Fibroblast of skin of scalp (primary cell): ENCODE measurements around the gene MDC1.

Experiments used
- DNase-seq: peaks from one replicate; pipeline ENCODE4 v3.0.0-alpha.2; 2013

Gene MDC1

DNA sequence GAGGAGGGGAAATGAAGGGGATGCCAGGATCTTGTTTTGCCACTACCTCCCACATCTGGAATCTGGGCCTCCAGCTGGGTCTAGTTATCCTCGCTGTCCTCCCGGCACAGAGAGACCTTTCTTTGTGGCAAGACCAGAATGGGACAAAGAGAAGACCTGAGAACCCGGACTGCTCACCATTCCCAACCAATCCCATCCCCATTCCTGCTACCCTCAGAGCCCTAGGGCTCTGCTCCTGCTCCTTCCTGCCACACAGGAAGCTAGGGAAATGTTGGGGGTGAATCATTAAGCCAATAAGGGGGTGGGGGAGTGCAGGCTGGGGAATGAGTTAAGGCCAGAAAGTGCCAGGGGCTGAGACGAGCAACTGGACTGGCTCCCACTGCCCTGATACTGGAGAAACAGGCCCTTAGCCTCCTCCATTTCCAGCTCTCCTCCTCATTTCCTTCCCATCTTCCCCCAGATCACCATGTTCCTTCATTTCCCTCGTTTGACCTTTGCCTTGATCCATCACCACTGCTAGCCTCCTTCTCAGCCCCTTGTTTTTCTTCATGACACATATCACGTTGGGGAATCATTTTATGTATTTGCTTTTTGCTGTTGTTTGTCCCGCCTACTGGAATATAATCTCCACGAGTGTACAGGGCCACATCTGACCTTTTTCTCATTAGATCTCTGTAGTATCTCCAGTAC lies 31.9 kb upstream of the MDC1 start:
- DNase-seq, result peak; percentile 82

DNA sequence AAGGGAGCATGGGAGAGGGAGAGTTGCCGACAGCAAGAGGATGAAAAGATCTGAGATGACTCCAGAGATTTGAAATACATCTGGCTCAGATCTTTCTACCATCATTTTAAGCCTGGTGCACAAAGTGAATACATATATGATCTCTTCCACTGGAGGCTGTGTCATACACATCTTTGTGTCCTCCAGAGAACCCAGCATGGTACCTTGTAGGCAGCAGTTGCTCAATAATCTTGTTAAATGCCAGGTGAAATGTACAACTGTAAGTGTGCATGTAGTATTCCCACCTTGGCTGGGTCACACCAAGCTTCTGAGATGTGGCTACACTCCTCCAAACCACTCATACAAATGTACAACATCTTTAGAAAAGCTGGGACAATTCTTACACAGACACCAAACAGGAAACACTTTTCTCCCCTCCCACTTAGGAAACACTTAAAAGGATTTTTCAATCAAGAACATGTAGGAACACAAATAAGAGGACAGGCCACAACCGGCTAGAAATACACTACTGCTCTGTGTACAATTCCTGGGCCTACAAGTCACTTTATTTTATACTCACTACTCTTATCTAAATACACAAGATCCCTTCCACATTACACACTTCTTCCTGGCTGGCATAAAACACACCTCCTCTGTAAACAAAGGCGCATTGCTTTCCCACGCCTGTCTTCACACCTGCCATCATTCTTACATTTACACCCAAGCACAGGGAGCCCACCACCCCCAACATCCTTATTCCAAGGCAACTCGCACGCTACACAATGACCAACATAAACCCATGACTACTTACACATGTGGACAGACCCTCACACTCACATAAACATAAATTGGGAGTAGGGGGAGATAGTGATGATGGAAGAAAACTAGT lies 31.1 kb upstream of the MDC1 start:
- no peak for DNase-seq

DNA sequence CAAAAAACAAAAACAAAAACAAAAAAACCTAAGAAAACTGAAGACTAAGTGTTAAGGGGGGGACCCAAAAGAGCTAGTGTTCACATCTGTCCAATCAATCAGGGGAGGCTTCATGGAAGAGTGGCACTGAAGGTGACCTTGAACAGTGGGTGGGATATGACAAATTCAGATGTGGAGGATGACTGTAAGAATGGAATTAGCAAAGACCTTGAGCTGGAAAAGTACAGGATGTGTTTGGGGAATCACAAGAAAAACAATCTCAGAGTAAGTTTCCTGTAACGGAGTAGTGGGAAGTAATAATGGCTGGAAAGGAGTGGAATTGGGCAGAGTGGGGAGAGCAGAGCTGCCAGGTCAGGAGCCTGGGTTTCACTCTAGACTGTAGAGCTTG lies 30.2 kb upstream of the MDC1 start:
- DNase-seq, result peak; percentile 27

DNA sequence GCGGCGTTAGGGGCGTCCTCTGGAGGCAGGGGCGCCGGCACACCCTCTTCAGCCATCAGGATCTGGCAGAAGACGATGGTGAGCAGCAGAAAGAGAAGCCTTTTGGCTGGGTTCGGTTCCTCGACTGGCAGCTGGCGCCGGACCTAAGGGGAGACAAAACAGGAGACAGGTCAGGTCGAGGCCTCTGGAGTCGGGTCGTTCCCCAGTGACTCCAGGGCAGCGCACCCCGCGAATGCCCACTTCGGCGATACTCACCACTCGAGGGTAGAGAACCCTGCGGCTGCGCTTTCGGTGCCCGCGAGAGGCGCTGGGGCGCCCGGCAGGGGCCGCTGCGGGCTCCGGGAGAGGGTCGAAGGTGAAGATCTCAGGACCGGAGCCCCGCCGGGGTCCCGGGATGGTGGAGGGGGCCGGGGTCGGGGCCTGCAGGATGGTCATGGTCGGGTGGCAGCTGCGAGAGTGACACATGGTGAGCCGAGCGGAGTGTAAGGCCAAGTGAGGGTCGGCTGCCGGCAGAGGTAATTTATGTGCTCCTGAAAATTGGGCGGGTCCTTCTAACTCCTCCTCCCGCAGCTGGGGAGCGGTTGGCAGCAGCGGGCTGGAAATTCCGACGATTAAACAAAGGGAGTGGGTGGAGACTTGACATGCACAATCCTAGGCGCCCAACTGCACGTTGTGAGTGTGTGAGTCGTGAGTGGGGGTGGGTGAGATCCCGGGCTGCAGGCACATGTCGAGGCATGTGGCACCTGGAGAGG lies 27.1 kb upstream of the MDC1 start, which contains the start of gene IER3:
TSS of gene IER3 (minus strand) at position 494 of the 752 bp plus-strand sequence. CDS start at position 465, 29 bp downstream.
- DNase-seq, result peak; percentile 97

DNA sequence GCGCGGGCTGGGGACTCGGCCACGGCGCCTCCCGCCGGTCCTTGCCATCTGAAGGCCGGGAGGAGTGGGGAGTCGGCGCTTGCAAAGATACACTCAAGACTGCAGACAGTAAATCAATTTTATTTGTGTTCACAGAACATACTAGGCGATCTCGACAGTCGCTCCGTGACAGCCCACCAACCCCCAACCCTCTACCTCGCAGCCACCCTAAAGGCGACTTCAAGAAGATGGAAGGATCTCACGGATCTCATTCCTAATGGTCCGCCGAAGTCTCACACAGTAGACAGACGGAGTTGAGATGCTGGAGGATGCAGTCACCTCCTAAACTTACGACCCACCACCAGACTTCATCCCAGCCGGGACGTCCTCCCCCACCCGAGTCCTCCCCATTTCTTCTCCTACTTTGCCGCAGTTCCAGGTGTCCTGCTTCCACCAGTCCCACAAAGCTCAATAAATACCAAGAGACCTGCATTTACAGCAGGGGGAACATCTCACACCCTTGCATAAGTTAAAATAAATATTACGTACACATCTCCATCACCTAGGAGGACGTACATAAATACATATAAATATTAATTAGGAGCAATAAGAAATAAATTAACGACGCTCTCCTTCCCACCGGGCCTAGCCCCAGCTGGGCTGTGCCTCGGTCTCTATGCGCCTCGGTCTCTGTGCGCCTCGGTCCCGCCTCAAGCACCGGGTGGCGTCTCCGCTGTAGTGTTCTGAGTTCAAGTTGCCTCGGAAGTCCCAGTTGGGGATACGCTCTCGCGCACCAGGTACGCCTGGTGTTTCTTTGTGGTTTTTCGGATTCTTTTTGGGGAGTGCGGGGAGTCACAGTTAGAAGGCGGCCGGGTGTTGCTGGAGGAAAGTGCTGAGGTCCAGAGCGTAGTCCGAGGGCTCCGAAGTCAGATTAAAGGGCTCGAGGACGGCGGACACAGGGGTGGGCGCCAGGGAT lies 26.3 kb upstream of the MDC1 start:
- DNase-seq, result peak; percentile 36

DNA sequence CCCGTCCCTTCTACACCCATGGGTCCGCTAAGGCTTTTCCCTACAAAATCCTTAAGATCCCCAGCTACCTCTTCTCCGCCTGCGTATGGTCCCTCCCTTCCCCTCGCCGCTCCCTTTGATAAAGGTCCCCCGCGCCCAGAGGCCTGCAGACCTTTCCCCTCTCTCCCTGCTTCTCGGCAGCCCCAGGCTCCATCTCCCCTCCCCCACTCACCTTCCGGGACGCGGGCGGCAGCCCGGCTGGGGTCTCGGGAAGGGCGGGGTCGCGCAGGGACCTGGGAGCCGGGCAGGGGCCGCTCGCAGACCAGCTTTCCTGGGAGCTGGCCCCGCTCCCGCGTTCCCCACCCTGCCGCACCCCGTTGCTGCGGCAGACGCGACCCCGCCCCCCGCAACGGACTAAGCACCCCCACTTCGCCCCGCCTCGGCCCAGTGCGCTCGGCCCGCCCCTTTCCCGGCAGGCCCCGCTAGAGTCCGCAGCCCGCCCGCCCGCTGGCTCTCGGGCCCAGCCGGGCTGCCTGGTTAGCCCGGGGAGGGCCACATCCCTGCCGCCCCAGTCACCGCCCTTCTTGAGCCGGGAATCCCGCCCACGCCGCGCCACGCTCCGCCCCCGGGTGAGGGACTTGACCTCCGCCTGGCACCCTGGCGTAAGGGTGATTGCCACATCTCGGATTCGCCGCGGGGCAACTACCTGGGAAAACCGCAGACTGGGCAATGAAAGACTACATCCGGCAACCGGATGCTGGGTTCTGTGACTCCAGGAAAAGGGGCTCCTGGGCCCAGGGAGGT lies 25.4 kb upstream of the MDC1 start, which contains the start of gene FLOT1:
TSS of gene FLOT1 (minus strand) at position 372 of the 783 bp plus-strand sequence. CDS start 498 bp downstream, outside the sequence.
- DNase-seq, result peak; percentile 97

DNA sequence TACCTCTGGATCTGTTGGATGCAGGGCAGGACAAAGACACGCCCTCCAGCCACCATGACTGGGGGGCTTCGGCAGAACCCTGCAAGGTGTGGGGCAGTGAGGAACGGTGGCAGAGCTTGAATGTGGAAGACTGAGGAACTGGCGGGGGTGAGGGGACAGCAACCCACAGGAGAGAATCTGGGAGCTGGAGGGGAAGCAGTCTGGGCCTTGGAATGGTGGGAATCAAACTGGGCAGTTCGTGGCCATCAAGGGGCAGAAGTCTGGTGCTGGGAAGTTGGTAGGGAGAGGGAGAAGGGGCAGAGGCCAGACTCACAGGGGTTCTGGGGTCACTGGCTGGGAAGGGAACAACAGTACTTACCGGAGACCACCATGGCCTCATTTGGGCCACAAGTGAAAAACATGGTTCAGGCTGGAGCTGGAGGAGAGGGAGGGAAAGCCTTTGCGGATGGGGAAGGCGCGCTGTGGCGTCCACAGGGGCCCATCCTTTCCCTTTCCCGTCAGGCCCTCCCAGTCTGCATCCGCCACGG lies 24.8 kb upstream of the MDC1 start:
- no peak for DNase-seq

DNA sequence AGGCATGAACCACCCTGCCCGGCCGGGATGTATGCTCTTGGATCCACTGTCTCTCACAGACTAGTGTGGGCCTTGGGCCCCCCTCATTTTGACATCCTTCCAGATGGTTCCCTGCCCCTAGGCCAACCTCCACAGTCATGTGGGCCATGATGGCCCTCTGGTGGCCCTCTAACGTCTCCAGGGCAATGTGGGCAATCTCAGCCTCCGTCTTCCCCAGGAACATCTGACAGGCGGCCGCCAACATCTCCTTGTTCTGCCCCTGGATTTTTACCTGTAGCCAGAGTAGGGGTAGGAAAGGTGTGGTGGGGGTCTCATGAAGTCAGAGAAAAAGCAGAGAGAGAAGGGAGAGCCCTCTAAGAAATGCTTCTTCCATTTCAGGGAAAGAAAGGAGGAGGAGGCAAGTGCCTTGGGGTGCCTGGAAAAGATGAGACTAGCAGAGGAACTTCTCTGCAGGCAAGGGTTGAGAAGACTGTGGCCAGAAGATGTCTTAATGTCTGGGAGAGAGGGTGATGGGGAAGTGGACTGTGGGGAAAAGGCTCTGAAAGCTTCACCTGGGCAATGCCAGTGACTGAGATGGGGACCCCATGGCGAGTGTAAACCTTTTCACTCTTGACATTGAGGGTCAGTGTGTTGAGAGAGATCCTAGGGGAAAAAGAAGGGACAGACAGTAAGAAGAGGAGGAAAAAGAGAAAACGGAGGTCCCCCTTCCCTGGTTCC lies 24.1 kb upstream of the MDC1 start:
- DNase-seq, result peak; percentile 65

DNA sequence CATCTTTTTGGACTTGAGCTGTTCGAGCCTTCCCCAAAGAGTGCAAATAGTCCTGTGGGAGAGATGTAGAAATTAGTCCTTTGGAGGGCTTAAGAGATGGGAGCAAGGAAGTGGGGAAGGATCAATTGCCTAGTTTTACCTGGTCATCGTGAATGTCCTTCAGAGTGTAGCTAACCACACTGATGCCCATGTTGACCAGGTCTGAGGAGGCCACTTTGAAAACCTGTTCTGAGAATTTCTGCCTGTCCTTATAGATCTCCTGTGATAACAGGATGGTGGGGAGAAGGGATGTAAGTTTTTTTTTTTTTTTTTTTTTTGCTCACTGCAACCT lies 23.4 kb upstream of the MDC1 start:
- DNase-seq, result peak; percentile 38

DNA sequence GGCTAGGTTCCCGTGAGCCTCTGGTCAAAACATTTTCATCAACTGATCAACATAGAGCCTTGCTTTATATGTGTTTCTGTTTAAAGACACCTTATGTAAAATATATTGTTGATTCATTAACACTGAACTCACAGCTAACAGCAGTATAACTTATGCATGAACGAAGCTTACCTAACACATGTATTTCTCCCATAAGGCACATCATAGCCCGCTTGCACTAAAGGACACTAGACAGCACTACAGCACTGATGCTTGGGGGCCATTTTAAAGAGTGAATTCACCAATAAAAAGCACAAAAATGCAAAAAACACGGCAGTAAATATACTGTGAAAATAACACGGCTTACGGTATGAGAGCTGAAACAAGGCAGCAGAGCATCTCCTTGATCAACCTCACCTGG lies 21.5 kb upstream of the MDC1 start:
- no peak for DNase-seq

DNA sequence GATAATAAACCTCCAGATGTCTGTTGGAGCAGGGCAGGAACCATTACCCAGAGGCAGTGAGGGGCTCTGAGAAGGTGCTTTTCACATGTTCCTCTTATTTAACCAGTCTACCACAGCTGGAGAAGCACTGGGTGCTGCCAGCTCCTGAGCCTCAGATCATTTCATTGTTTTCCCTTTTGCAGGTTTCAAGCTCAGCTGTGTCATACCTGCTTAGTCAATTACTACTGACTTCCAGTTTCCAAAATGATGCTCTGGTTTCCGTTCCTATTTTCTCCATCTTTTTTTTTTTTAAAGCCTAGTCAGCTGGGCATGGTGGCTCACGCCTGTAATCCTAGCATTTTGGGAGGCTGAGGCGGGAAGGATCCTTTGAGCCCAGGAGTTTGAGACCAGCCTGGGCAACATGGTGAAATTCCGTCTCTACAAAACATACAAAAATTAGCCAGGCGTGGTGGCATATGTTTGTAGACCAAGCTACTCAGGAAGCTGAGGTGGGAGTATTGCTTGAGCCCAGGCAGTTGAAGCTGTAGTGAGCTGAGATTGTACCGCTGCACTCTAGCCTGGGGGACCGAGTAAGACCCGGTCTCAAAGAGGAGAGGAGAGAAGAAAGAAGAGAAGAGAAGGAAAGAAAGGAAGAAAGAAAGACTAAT lies 18.7 kb upstream of the MDC1 start:
- DNase-seq, result no peak

DNA sequence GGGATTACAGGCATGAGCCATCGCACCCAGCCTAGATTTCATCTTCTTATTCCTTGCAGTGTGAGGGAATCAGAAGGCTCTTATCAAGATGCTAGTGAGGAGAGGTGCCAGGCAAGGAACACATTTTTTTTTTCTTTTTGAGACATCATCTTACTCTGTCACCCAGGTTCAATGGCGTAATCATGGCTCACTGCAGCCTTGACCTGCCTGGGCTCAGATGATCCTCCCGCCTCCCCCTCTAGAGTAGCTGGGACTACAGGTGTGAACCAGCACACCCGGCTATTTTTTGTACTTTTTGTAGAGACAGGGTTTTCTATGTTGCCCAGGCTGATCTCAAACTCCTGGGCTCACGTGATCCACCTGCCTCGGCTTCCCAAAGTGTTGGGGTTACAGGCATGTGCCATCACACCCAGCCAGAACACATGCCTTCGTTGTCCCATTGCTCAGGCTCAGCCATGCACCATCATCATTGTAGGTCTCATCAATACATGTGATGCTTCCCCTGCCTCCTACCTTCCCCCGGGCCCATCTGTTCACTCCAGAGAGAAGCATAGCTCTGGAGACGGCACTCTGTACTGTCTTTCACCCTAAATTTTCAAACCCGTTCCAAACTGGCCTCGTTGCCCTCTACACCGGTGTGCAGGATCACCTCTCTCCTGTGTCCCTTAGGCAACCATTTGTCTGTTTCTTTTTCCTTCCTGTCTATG lies 15.3 kb upstream of the MDC1 start:
- no peak for DNase-seq

DNA sequence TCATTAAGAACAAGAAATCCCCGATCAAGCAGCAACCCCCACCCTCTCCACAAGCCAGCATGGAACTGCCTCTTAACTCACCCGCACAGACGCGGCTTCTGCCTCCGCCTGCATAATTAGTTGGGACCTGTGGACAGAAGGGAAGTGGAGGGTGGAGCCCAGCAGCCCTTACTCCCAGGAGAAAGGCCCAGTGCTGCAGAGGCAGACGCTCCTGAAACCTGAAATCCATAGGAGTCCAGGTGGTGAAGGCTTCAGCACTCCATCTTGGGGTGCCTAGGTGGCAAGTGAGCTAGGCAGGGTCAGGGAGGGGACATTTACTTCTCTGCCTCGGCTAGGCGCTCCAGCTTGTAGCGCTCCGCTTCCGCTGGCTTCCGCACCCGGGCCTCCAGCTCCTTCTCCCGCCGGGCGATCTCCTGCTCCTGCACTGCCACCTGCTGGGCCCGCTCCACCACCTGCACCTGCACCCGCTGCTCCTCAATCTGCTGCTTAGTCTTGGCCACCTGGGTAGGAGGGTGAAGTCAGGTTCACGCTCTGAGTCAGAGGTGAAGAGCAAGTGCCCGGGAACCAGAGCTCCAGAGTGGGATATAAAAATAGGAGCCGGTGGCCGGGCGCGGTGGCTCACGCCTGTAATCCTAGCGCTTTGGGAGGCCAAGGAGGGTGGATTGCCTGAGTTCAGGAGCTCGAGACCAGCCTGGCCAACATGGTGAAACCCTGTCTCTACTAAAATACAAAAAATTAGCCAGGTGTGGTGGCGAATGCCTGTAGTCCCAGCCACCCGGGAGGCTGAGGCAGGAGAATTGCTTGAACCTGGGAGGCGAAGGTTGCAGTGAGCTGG lies 13.7 kb upstream of the MDC1 start:
- DNase-seq, result peak; percentile 48

DNA sequence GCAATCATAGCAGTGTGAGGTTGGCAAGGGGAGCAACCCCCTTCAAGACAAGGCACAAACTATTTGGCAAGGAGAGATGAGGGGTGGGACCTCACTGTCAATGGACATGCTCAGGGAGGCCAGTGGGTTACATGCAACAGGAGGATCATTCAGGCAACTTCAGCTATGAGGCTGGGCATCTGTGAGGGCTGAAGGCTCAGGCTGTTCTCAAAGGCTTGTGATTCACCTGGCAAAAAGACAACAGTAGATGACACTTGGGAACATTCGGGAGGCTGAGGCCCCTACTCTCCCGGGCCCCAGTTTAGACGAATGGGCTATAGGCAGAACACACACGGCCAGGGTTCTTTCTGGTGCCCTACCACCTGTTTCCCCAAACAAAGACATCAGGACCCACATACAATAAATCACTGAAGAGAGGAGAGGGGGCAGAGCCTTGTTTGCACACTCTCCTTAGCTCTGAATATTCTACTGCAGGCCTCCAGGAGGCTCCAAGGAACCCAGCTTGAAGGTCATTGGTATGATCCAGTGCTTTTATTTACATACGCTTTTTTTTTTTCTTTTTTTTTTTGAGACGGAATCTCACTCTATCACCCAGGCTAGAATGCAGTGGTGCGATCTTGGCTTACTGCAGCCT lies 11.0 kb upstream of the MDC1 start:
- DNase-seq, result peak; percentile 62

DNA sequence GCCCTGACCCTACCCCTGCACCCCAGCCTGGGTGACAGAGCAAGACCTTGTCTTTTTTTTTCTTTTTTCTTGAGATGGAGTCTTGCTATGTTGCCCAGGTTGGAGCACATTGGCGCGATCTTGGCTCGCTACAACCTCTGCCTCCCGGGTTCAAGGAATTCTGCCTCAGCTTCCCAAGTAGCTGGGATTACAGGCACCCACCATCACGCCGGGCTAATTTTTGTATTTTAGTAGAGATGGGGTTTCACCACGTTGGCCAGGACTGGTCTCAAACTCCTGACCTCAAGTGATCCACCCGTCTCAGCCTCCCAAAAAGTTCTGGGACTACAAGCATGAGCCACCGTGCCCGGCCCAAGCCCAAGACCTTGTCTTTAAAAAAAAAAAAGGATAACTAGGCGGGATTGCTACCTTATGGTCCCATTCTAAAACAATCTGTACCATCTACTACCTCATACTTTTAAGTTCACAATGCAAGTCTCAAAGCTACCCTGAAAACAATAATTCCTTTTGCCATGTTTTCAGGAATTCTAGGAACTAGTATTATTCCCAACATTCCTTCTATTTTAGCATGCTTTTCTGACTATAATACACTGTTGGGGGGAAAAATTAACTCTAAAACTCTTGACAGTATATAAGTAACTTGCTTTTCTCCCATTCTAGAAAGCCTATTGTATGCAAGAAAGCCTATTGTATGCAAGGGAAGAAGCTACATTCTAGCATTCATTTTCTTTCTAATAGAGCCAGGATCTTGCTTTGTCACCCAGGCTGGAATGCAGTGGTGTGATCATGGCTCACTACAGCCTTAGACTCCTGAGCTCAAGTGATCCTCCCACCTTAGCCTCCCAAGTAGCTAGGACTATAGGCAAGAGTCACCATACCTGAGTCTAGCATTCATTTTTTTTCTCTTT lies 9.7 kb upstream of the MDC1 start:
- DNase-seq, result peak; percentile 36
